ENCODE results near the gene PAQR7. TPM values are rescaled to one million over a fixed set of nuclear protein-coding genes. Genes with fewer than 3 reads are reported as not detected.
"Not testable (repeated sequence)": the region's sequence is repeated elsewhere in the genome, so short reads cannot be mapped to it uniquely, and the experiment has no call there.

The PAQR7 gene
- total RNA-seq, 1 donor from 2014 or later = 9.3 TPM

- Histone ChIP-seq H3K36me3 (no peaks in the 10 kb centered on the region), H3K4me3 (no peak overlapping the region), H3K27ac (no peak overlapping the region), H3K9me3 (no peaks in the 10 kb centered on the region), H3K4me1 (no peaks in the 10 kb centered on the region), H3K27me3 (ENCODE audit: low read depth) (no peaks in the 10 kb centered on the region)
- DNase-seq (no peak), ATAC-seq (no peak)
- TF ChIP-seq CTCF (IDR thresholded peaks at IDR 0.05) = no peak
- intact Hi-C loops (cut with DNase I) = no loop called here
These were observed 27.0 kb downstream of the PAQR7 start for GRCh38 chr1:25848531-25848930.

- no peaks in the 10 kb centered on the region for H3K9me3 ChIP-seq
- no peak overlapping the region for H3K27ac ChIP-seq
- ATAC-seq (no peak), DNase-seq (no peak)
- no peaks in the 10 kb centered on the region for H3K36me3 ChIP-seq
- no peak for TF ChIP-seq CTCF (IDR thresholded peaks at IDR 0.05)
- intact Hi-C loops (cut with DNase I) = no loop called here
- H3K4me1 ChIP-seq = no peaks in the 10 kb centered on the region
- H3K27me3 ChIP-seq (ENCODE audit: low read depth) = no peaks in the 10 kb centered on the region
- no peak overlapping the region for H3K4me3 ChIP-seq
These were observed 27.6 kb downstream of the PAQR7 start for GRCh38 chr1:25847929-25848328.

- H3K4me1 ChIP-seq = no peaks in the 10 kb centered on the region
- no peak overlapping the region for H3K4me3 ChIP-seq
- intact Hi-C loops (cut with DNase I) = no loop called here
- no peaks in the 10 kb centered on the region for H3K9me3 ChIP-seq
- no peak overlapping the region for H3K27ac ChIP-seq
- no peaks in the 10 kb centered on the region for H3K36me3 ChIP-seq
- DNase-seq (no peak), ATAC-seq (no peak)
- no peak for TF ChIP-seq CTCF (IDR thresholded peaks at IDR 0.05)
- H3K27me3 ChIP-seq (ENCODE audit: low read depth) = no peaks in the 10 kb centered on the region
These were observed 29.8 kb downstream of the PAQR7 start for GRCh38 chr1:25845664-25846063.

- H3K4me1 ChIP-seq = no peaks in the 10 kb centered on the region
- no peak overlapping the region for H3K27ac ChIP-seq
- intact Hi-C loops (cut with DNase I) = no loop called here
- H3K27me3 ChIP-seq (ENCODE audit: low read depth) = no peaks in the 10 kb centered on the region
- H3K4me3 ChIP-seq = no peak overlapping the region
- ATAC-seq = no peak
- no peak for TF ChIP-seq CTCF (IDR thresholded peaks at IDR 0.05)
- H3K36me3 ChIP-seq = no peaks in the 10 kb centered on the region
- DNase-seq = no peak
- no peaks in the 10 kb centered on the region for H3K9me3 ChIP-seq
These were observed 30.8 kb downstream of the PAQR7 start for GRCh38 chr1:25844536-25845337.

GRCh38 chr1:25843483-25843882 is 32.0 kb downstream of the PAQR7 start:
- Histone ChIP-seq H3K9me3 (no peaks in the 10 kb centered on the region), H3K27me3 (ENCODE audit: low read depth) (no peaks in the 10 kb centered on the region), H3K4me3 (no peak overlapping the region), H3K27ac (no peak overlapping the region), H3K36me3 (no peaks in the 10 kb centered on the region), H3K4me1 (no peaks in the 10 kb centered on the region)
- TF ChIP-seq CTCF (IDR thresholded peaks at IDR 0.05) = no peak
- no peak for ATAC-seq
- intact Hi-C loops (cut with DNase I) = no loop called here
- no peak for DNase-seq

- H3K4me3 ChIP-seq; H3K36me3 ChIP-seq; H3K27ac ChIP-seq; H3K4me1 ChIP-seq; DNase-seq; H3K9me3 ChIP-seq; H3K27me3 ChIP-seq (ENCODE audit: low read depth); ATAC-seq; intact Hi-C loops (cut with DNase I): not testable (repeated sequence)
These were observed 35.7 kb downstream of the PAQR7 start for GRCh38 chr1:25839808-25840207.

Data from lower lobe of right lung (tissue), 2 donors.